T-cell (primary cell): ENCODE results near the gene THOC5. TPM values are rescaled to one million over a fixed set of nuclear protein-coding genes. Genes with fewer than 3 reads are reported as not detected.

Source experiments
- ATAC-seq, 4 experiments: fragments of 200-7000 bp in 3 of 4; fragments of 150-1000 bp in 1 of 4; cut with Tn5 transposase; replicated peaks in 1 of 4; 1 replicate in 3 of 4; 2 replicates in 1 of 4; pipeline ENCODE4 v1.10.0; 2021; ENCODE audit warnings: moderate library complexity in 3 of 4, mild to moderate bottlenecking in 2 of 4, moderate number of reproducible peaks in 1 of 4
- CTCF ChIA-PET, 2 donors: fragments of 300-600 bp; sonication (Branson Sonifier 250); formaldehyde crosslinking; loops; one replicate each; lab custom pipeline; 2022; ENCODE audit warnings: antibody characterized with exemption in 2 of 2; lab: Charles Lee
- POLR2A ChIA-PET, 2 donors: fragments of 300-600 bp; sonication (Branson Sonifier 250); formaldehyde crosslinking; loops; one replicate each; lab custom pipeline; 2022; ENCODE audit warnings: antibody characterized with exemption in 2 of 2; lab: Charles Lee
- DNase-seq, 35 experiments: peaks; one replicate each; pipeline versions ENCODE4 v3.0.0 to v3.0.0-alpha.2; 2013 to 2023
- H3K27ac ChIP-seq: one replicate; pipeline ENCODE4 v1.5.1; 2013; ENCODE audit warnings: low read length
- H3K27me3 ChIP-seq, 2 experiments: replicated peaks in 1 of 2; 1 replicate in 1 of 2; 2 replicates in 1 of 2; pipeline versions ENCODE4 v1.6.1 to v1.7.0; 2013; ENCODE audit warnings: low read length in 1 of 2, mixed read lengths in 1 of 2; ENCODE audit not compliant: control insufficient read depth in 2 of 2, insufficient read depth in 2 of 2; ENCODE audit errors: extremely low read depth in 1 of 2
- H3K36me3 ChIP-seq, 2 donors: 1 replicate in 1 of 2; 2 replicates in 1 of 2; pipeline versions ENCODE4 v1.6.1 to v1.7.0; 2013; ENCODE audit warnings: low read length in 1 of 2; ENCODE audit not compliant: control insufficient read depth in 2 of 2, insufficient read depth in 1 of 2; ENCODE audit errors: extremely low read depth in 1 of 2
- H3K4me1 ChIP-seq, 2 experiments: 1 replicate in 1 of 2; 2 replicates in 1 of 2; pipeline versions ENCODE4 v1.6.1 to v1.7.0; 2013; ENCODE audit warnings: low read length in 2 of 2, mixed read lengths in 1 of 2; ENCODE audit not compliant: insufficient read depth in 2 of 2, control insufficient read depth in 1 of 2; ENCODE audit errors: extremely low read depth in 1 of 2
- H3K4me3 ChIP-seq, 2 donors: 1 replicate in 1 of 2; 2 replicates in 1 of 2; pipeline versions ENCODE4 v1.5.1 to v1.7.0; 2013; ENCODE audit warnings: mild to moderate bottlenecking in 2 of 2, low read length in 1 of 2, moderate library complexity in 1 of 2; ENCODE audit not compliant: control insufficient read depth in 1 of 2; ENCODE audit errors: extremely low read depth in 1 of 2
- H3K9me3 ChIP-seq: 2 replicates; pipeline ENCODE4 v1.7.0; 2013
- H3K27ac Mint-ChIP-seq, 2 donors: one replicate each; pipeline ENCODE4 v1.8.0; 2020 to 2021; ENCODE audit warnings: mild to moderate bottlenecking in 2 of 2, mixed read lengths in 2 of 2
- H3K27me3 Mint-ChIP-seq, 2 donors: one replicate each; pipeline ENCODE4 v1.8.0; 2021 to 2022; ENCODE audit warnings: mixed read lengths in 2 of 2
- H3K36me3 Mint-ChIP-seq: one replicate; pipeline ENCODE4 v1.8.0; 2021; ENCODE audit warnings: mixed read lengths
- H3K4me1 Mint-ChIP-seq, 3 donors: one replicate each; pipeline ENCODE4 v1.8.0; 2020 to 2022; ENCODE audit warnings: mixed read lengths in 3 of 3, mild to moderate bottlenecking in 1 of 3
- H3K4me3 Mint-ChIP-seq, 3 donors: one replicate each; pipeline ENCODE4 v1.8.0; 2020 to 2022; ENCODE audit warnings: mild to moderate bottlenecking in 3 of 3, mixed read lengths in 3 of 3, moderate library complexity in 3 of 3
- H3K9me3 Mint-ChIP-seq, 3 donors: one replicate each; pipeline ENCODE4 v1.8.0; 2020 to 2022; ENCODE audit warnings: mixed read lengths in 3 of 3
- WGBS: methylation state at CpG from one replicate; pipeline ENCODE4 v1.1.5; 2013; ENCODE audit warnings: missing lambda C conversion rate; ENCODE audit not compliant: insufficient coverage; 5-methylcytosine and 5-hydroxymethylcytosine counted together
- total RNA-seq, 35 experiments: library from RNA in 6 of 35; stranded (reverse) in 6 of 35; fragments of 120-200 nt in 1 of 35; gene quantifications; one replicate each; pipeline versions ENCODE4 v1.2.1 to v1.2.4 and lab custom pipeline; 2013 to 2026

Gene THOC5
- total RNA-seq, 5 donors from 2014 or later (not counting 1 experiment from before 2014, with no cell fraction given) = 36.9 to 55.4 (median 48.5) TPM

- H3K36me3 Mint-ChIP-seq = peaks cover 61% of the 10 kb centered on the region
- no peak overlapping the region for H3K27ac Mint-ChIP-seq
- H3K4me1 Mint-ChIP-seq = no peaks in the 10 kb centered on the region
- ChIA-PET CTCF (no interaction called here), POLR2A (no interaction called here)
- no CpG with 5 or more reads among the region's 1 CpG for WGBS
- H3K9me3 Mint-ChIP-seq = no peaks in the 10 kb centered on the region
- no peak for DNase-seq
- Histone ChIP-seq H3K27ac (no peak overlapping the region), H3K27me3 (no peaks in the 10 kb centered on the region), H3K4me1 (no peaks in the 10 kb centered on the region), H3K9me3 (no peaks in the 10 kb centered on the region), H3K4me3 (no peak overlapping the region), H3K36me3 (peaks cover 20 to 89% of the 10 kb centered on the region in 2 donors)
- ATAC-seq = no peak
- H3K27me3 Mint-ChIP-seq = no peaks in the 10 kb centered on the region
- no peak overlapping the region for H3K4me3 Mint-ChIP-seq
Measured at GRCh38 chr22:29519996-29520395, 33.6 kb downstream of the THOC5 start.

- no peak for DNase-seq
- CTCF ChIA-PET = no interaction called here
- Mint-ChIP-seq H3K27me3 (no peaks in the 10 kb centered on the region), H3K36me3 (peaks cover 48% of the 10 kb centered on the region), H3K4me3 (no peak overlapping the region), H3K27ac (no peak overlapping the region), H3K9me3 (no peaks in the 10 kb centered on the region), H3K4me1 (no peaks in the 10 kb centered on the region)
- WGBS = 100% methylated on average over 2 of the region's 5 CpGs
- Histone ChIP-seq H3K4me1 (no peaks in the 10 kb centered on the region), H3K9me3 (no peaks in the 10 kb centered on the region), H3K36me3 (peaks cover 24 to 75% of the 10 kb centered on the region in 2 donors), H3K27me3 (no peaks in the 10 kb centered on the region), H3K4me3 (no peak overlapping the region), H3K27ac (no peak overlapping the region)
- POLR2A ChIA-PET = no interaction called here
- no peak for ATAC-seq
Measured at GRCh38 chr22:29518427-29518826, 35.1 kb downstream of the THOC5 start.

GRCh38 chr22:29517215-29517908 lies 36.2 kb downstream of the THOC5 start:
- ATAC-seq (no peak), DNase-seq (no peak)
- H3K4me1 Mint-ChIP-seq = no peaks in the 10 kb centered on the region
- H3K4me3 ChIP-seq = no peak overlapping the region
- H3K27ac Mint-ChIP-seq = no peak overlapping the region
- peaks cover 24 to 76% of the 10 kb centered on the region in 2 donors for H3K36me3 ChIP-seq
- POLR2A ChIA-PET = no interaction called here
- CTCF ChIA-PET = no interaction called here
- H3K27ac ChIP-seq = no peak overlapping the region
- no peak overlapping the region for H3K4me3 Mint-ChIP-seq
- no peaks in the 10 kb centered on the region for H3K9me3 Mint-ChIP-seq
- no peaks in the 10 kb centered on the region for H3K4me1 ChIP-seq
- H3K9me3 ChIP-seq = no peaks in the 10 kb centered on the region
- H3K27me3 Mint-ChIP-seq = no peaks in the 10 kb centered on the region
- H3K36me3 Mint-ChIP-seq = peaks cover 49% of the 10 kb centered on the region
- 85% methylated on average over 3 of the region's 5 CpGs for WGBS
- H3K27me3 ChIP-seq = no peaks in the 10 kb centered on the region

- ATAC-seq (no peak), DNase-seq (no peak)
- Histone ChIP-seq H3K27me3 (no peaks in the 10 kb centered on the region), H3K36me3 (peaks cover 13 to 77% of the 10 kb centered on the region in 2 donors), H3K4me3 (no peak overlapping the region), H3K9me3 (no peaks in the 10 kb centered on the region), H3K27ac (no peak overlapping the region), H3K4me1 (no peaks in the 10 kb centered on the region)
- no peak overlapping the region for H3K4me3 Mint-ChIP-seq
- POLR2A ChIA-PET = no interaction called here
- no peaks in the 10 kb centered on the region for H3K27me3 Mint-ChIP-seq
- no peak overlapping the region for H3K27ac Mint-ChIP-seq
- H3K9me3 Mint-ChIP-seq = no peaks in the 10 kb centered on the region
- 80% methylated on average over 1 of the region's 4 CpGs for WGBS
- CTCF ChIA-PET = no interaction called here
- H3K36me3 Mint-ChIP-seq = peaks cover 50% of the 10 kb centered on the region
- no peaks in the 10 kb centered on the region for H3K4me1 Mint-ChIP-seq
Measured at GRCh38 chr22:29512031-29512430, 41.5 kb downstream of the THOC5 start.

GRCh38 chr22:29511126-29511862 lies 42.3 kb downstream of the THOC5 start:
- POLR2A ChIA-PET = no interaction called here
- Mint-ChIP-seq H3K27ac (no peak overlapping the region), H3K4me1 (no peaks in the 10 kb centered on the region), H3K9me3 (no peaks in the 10 kb centered on the region), H3K27me3 (no peaks in the 10 kb centered on the region), H3K36me3 (peaks cover 49% of the 10 kb centered on the region), H3K4me3 (no peak overlapping the region)
- no peak for ATAC-seq
- no peaks in the 10 kb centered on the region for H3K4me1 ChIP-seq
- CTCF ChIA-PET = no interaction called here
- peaks cover 10 to 77% of the 10 kb centered on the region in 2 donors for H3K36me3 ChIP-seq
- no peaks in the 10 kb centered on the region for H3K27me3 ChIP-seq
- no peaks in the 10 kb centered on the region for H3K9me3 ChIP-seq
- H3K27ac ChIP-seq = no peak overlapping the region
- H3K4me3 ChIP-seq = no peak overlapping the region
- no peak for DNase-seq
- WGBS = 87% methylated on average over 8 of the region's 8 CpGs

GRCh38 chr22:29510542-29510941 lies 43.0 kb downstream of the THOC5 start:
- Histone ChIP-seq H3K9me3 (no peaks in the 10 kb centered on the region), H3K27me3 (no peaks in the 10 kb centered on the region), H3K36me3 (peaks cover 10 to 77% of the 10 kb centered on the region in 2 donors), H3K4me1 (no peaks in the 10 kb centered on the region), H3K27ac (no peak overlapping the region), H3K4me3 (no peak overlapping the region)
- no peaks in the 10 kb centered on the region for H3K9me3 Mint-ChIP-seq
- DNase-seq (no peak), ATAC-seq (no peak)
- H3K4me1 Mint-ChIP-seq = no peaks in the 10 kb centered on the region
- H3K27ac Mint-ChIP-seq = peak overlapping the region in 1 of 2 donors; percentile 22
- no peak overlapping the region for H3K4me3 Mint-ChIP-seq
- 88% methylated on average over 1 of the region's 2 CpGs for WGBS
- POLR2A ChIA-PET = no interaction called here
- CTCF ChIA-PET = no interaction called here
- H3K36me3 Mint-ChIP-seq = peaks cover 43% of the 10 kb centered on the region
- H3K27me3 Mint-ChIP-seq = no peaks in the 10 kb centered on the region
